GM19351 (cell line): ENCODE results near the gene GPR55.
A peak's percentile ranks its signal among the peaks of the same experiment; 100 is the strongest.

ENCODE experiments used
- ATAC-seq: cut with Tn5 transposase; IDR thresholded peaks from one replicate; pipeline ENCODE4 v1.9.1; 2021; ENCODE audit warnings: mild to moderate bottlenecking, moderate library complexity; ENCODE audit not compliant: unreplicated experiment

GPR55 gene

DNA sequence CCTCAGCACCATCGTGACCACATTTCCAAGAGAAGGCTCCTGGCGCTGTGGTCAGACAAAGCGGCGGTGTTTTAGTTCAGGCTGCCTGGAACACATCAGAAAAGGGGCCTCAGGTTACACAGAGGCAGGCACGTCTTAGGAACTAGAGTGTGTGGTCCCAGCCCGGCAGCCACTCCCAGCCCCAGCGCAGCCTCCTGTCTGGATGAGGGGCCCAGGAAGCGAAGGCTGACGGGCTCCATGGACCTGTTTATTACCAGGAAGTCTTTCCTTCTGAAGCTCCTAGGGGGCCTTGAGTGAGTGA is 10.0 kb upstream of the GPR55 start:
- ATAC-seq: no peak

GRCh38 chr2:230934231-230935129 is 9.4 kb upstream of the GPR55 start:
- ATAC-seq: no peak

- no peak for ATAC-seq
Observed at GRCh38 chr2:230933521-230934180, 8.6 kb upstream of the GPR55 start.

- ATAC-seq: no peak
Observed at GRCh38 chr2:230932556-230933511, 7.8 kb upstream of the GPR55 start.

DNA sequence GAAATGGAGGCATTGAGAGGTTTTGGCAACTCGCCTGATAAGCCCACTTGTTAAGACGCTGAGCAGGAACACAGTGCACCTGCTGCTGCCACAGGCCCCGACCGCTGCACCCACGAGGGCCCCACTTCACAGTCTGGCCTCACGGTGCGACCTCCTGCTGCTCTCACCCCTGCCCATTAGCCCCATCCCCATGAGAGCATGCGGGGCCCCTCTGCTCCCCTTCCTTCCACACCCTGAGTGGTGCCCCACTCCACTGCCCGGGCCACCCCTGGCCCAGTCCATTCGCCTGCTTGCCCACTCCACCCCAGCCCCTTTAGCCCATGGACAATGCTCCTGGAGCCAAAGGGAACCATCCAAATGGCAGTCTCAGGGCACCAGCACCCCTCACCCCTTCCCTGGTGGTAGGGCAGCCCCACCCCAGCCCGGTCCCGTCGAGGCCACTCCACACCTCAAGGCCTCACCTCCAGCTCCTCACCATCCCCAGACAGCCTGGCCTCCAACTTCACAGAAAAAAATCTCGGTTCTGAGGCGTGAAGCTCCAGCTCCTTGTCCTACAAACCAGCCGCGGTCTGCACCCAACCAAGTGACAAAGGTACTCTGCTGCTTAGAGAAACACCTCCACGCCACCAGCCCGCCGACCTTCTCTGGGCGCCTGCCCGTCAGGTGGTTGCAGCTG is 6.7 kb upstream of the GPR55 start:
- ATAC-seq: no peak

- no peak for ATAC-seq
Observed at GRCh38 chr2:230930928-230931555, 6.0 kb upstream of the GPR55 start.

DNA sequence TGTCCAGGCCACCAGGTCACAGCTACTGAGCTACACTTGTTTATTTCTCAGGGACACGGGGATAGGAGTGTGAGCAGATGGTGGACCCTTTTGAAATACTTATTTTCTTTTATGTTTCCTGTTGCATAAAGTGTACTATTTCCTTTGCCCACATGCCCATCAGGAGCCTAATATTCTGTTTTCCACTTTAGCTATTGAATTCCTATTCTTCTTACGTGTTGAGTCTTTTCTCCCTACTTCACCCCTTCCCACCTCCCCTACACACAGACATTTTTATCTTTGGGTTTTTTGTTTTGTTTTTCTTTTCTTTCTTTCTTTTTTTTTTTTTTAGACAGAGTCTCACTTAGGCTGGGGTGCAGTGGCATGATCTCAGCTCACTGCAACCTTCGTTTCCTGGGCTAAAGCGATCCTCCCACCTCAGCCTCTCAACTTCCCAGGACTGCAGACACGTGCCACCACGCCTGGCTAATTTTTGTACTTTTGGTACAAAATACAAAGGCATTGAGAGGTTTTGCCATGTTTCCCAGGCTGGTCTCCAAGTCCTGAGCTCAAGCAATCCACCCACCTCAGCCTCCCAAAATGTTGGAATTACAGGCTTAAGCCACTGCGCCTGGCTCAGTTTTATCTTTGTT is 5.2 kb upstream of the GPR55 start:
- no peak for ATAC-seq

DNA sequence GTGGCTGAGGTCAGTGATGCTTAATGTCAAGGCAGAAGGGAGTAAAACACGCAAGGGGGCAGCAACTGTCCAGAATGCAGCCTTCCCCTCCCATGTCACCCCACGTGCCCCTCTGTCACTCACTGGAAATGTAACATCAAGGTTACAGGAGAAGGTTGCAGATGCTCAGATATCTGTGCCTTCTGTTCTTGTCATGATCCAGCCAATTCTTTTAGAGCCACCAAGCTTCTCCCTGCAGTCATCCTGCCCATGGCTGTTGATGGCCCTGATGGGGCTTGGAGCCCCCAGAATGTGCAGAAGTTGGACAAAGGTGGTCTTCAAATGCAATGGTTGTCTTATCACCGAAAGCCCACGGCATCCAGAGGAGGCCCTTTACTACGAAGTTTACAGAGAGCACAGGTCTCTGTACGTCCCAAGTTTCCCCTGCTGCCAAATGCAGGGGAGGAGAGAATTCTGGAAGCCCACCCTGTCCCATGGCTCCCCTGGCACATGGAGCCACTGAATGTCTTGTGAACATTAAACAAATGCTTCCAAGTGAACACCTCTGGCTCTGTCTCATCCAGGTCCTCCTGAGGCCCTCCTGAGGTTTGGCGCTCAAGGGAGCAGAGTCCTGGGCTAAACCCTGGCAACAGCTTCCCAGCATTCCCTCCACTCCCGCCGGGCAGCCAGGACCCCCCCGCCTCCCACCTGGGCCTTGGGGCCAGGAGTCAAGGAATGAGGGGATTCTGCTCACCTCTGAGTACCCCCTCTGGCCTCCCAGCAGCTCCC is 4.5 kb upstream of the GPR55 start:
- no peak for ATAC-seq

DNA sequence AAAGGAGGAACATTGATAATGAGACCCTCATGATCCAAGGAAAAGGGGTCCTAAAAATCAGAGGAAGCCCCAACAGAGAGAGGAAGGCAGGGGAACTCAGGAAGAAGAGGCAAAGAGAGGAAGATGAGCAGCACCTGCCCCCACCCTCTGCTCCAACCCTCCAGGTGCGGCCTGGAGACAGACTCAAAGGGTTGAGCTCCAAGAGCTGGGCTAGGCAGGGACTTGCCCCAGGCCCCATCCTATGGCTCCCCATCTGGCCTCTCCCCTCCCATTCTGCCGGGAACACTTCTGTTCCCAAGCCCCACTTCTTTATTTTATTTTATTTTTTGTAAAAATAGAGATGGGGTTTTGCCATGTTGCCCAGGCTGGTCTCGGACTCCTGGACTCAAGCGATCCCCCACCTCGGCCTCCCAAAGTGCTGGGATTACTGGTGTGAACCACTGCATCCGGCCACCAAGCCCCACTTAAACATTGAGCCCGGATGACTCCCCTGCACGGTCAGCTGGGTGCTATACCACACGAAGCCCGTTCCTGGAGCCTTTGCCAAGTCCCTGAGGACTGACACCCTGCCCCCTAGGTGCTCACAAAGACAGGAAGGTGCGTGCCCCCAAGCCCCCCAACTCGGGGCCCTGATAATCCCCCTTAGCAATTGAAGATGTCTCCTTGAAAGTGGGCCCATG is 3.8 kb upstream of the GPR55 start:
- ATAC-seq: no peak

DNA sequence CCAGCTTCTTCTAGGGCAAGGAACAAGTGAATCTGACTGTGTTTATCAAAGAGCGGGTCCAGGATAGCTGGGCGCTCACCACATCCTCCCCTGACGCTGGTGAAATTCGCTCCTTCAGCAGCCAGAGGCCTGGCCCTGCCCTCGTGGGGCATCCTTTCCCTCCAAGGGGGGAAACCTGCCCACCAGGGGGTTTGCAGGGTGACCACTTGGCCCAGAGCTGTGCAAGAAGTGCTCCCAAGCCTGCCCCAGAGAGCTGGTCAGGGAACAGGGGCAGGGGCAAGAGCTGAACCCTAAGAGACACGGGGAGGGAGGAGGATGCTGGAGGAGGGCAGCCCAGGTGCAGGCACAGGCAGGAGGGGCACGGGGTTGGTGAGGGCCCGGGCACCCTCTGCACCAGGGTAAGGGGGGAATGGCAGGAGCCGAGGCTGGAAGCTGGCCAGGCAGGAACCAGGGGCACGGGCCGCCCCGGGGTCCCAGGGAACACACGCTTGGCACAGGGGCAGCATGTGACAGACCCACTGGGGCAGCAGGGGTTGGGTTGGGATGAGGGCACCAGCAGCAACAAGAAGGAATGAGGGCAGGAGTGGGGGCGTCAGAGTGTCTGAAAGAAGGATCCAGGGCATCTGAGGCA is 2.8 kb upstream of the GPR55 start:
- ATAC-seq: no peak

GRCh38 chr2:230925879-230926765 is 1.1 kb upstream of the GPR55 start:
- peak; percentile 35 for ATAC-seq

GRCh38 chr2:230925443-230925878 is 419 bp upstream of the GPR55 start:
- peak; percentile 26 for ATAC-seq

DNA sequence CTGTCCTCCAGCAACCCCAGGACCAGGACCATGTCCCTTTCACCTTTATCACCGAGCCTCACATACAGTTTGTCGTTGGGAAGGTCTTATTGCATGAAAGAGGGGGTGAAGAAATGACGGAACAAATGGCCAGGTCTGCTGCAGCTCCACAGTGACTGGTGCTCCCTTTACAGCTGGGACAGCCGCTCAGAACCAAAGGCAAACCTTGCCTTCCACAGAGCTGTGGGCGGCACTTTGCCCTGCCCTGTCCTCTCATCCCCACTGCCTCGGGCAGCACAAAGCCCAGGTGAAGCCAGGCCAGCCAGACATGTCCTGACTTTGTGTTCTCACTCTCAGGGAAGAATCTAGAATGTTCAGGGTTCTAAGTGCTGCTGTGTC is 961 bp downstream of the GPR55 start:
- no peak for ATAC-seq

DNA sequence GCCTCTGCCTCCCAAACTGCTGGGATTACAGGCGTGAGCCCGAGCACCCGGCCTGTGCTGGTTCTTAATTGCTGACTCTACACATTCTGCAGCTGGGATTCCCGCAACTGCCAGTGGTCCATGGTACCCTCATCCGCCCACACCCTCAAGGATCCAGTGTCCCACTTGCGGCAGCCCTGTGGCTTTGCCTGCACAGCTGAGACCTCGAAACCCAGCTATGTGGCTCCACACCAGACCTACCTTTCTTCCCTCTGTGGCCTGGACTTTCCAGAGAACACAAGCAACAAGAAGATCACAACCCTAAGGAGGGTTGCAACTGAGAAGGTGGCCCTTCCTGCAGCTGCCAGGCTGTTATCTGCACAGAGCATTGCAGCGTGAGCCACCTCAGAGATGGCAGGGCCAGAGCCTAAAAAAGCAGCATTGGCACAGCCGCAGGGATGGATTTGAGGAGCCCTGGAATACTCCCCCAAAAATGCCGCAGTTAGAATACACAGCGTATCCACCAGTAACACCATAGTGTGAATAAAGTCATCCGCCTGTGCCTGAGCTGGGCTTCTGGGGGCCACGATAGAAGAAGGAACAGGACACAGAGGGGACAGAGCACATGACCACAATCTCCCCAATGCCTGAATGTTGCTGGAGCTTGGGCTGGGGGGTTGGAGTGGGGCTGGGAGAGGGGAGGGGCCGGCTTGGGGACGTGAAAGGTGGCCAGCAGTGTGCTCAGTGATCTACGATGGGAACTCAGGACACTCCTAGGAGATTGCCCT is 1.9 kb downstream of the GPR55 start:
- ATAC-seq: no peak

- no peak for ATAC-seq
Observed at GRCh38 chr2:230921806-230922595, 3.0 kb downstream of the GPR55 start.

DNA sequence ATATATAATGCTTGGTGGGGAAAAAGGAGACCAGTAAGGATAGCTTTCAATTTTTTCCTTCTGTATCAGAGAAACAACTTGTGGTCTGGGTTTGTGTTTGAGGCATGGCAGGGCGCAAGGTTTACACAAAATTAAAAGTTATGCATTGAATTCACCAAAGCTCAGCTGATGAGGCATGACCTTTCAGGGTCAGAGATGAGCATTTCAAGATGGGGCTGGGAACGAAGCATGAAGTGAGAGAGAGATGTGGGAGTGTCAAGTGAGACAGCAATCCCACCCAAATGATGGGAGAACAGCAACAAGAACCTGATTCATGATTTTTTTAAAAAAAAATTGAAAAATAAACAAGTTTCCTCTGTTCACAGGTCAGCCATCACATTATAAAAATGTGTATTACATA is 4.9 kb downstream of the GPR55 start:
- no peak for ATAC-seq
